ENCODE data around the gene CNKSR3.

Gene CNKSR3

DNA sequence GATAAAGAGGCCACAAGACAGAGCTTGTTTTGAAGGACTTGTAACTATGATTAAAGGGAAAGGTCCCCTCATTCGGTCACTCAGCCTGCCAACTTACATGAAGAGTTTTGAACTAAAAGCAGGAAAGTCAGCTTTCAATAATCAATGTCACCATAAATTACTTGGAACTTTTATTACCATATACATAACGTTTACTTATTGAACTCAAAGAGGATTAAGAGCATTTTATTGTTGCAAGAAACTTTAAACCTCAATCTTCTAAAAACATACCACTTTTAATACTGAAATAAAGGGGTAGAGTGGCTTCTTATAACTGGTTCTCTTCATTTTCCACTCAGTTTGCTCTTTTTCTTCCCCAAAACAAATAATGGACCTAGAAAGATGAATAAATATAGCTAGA is 65.1 kb downstream of the CNKSR3 start:
- TF ChIP-seq, protein P1, sequence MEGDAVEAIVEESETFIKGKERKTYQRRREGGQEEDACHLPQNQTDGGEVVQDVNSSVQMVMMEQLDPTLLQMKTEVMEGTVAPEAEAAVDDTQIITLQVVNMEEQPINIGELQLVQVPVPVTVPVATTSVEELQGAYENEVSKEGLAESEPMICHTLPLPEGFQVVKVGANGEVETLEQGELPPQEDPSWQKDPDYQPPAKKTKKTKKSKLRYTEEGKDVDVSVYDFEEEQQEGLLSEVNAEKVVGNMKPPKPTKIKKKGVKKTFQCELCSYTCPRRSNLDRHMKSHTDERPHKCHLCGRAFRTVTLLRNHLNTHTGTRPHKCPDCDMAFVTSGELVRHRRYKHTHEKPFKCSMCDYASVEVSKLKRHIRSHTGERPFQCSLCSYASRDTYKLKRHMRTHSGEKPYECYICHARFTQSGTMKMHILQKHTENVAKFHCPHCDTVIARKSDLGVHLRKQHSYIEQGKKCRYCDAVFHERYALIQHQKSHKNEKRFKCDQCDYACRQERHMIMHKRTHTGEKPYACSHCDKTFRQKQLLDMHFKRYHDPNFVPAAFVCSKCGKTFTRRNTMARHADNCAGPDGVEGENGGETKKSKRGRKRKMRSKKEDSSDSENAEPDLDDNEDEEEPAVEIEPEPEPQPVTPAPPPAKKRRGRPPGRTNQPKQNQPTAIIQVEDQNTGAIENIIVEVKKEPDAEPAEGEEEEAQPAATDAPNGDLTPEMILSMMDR (IDR thresholded peaks at IDR 0.05; ENCODE audit: low read depth, low read length), result no peak
- DNase-seq (ENCODE audit: extremely low read depth, low read depth), result no peak

DNA sequence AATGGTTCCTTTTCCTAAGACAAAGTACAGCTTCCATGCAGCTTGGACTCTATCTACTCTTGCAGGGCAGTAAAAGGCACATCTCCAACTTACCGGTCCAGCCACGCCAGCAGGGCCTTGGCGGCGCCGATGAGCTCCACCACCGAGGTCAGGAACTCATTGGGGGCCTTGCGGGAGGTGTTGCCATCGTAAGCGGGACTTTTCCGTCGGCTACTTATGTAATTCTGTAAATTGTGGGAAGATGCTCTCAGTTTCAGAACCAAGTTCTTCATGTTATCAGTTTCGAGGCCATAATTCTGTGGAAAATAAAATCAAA is 68.5 kb downstream of the CNKSR3 start:
- DNase-seq (ENCODE audit: extremely low read depth, low read depth), result no peak
- TF ChIP-seq, protein P1 (IDR thresholded peaks at IDR 0.05; ENCODE audit: low read depth, low read length), result no peak

DNA sequence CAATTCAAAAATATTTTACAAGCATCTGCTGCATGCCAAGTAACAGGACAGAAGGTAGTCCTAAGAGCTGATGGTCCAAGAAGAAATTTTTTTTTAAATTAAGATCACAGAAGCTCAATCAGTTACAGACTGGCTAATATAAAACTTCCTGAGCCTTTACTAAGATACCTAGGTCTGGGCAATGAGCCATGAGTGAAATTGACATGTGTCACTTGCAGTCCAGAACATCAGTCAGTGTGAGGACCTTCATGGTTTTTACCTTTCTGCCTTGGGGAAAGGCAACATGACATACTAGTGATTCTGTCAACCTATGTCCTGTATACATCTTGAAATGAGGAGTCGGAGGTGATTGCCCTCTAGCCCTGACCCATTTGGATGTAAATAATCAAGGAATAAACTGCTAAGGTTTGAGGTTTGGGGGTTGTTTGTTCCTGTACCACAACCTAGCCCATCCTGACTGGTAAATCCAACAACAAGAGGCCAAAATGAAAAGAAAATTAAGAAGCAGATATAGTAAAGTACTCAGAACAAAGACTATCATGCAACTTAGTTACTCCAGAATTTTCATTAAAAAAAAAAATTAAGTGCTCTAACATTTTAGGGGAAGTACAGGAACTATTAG is 70.0 kb downstream of the CNKSR3 start:
- TF ChIP-seq, protein P1 (IDR thresholded peaks at IDR 0.05; ENCODE audit: low read depth, low read length), result no peak
- no peak for DNase-seq (ENCODE audit: extremely low read depth, low read depth)

DNA sequence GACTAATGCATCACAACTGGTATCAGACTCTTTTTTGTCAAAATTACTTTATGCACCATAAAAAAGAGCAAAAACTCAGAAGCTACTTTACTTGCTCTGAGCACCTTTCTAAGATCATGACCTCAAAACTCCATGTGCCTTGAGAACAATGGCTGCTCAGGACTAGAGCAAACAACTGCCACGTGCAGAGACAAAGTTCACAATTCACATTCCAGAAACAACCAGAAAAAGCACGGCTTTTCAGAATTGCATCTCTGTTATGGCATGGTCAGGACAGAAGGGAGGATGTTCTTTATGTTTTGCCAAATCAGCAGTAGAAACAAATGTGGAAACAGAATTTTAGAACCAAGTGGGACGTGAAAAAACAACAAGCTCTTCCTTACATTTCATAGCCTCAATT is 70.5 kb downstream of the CNKSR3 start:
- DNase-seq (ENCODE audit: extremely low read depth, low read depth), result no peak
- TF ChIP-seq, protein P1 (IDR thresholded peaks at IDR 0.05; ENCODE audit: low read depth, low read length), result no peak

DNA sequence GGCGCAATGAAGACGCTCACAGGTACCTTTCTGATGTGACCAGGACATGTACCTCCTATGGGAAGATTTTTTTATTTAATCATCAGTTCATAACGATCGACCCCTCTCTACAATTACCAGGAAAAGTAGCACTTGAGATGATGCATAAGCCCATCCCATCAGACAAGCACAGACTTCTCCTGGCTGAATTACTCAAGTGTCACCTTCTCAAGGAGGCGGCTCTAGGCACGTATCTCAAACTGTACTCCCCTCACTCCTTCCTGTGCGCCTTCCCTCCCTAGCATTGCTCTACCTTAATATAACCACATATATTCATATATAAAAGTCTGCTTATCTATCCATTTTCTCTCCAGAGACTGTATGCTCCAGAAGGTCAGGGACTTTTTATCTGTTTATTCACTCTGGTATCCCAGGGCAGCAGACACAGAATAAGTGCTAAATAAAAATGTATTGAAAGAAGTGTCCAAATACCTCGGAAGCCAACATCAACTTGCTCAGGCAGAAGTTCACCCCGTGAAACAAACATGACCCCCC is 71.5 kb downstream of the CNKSR3 start:
- TF ChIP-seq, protein P1 (IDR thresholded peaks at IDR 0.05; ENCODE audit: low read depth, low read length), result no peak
- no peak for DNase-seq (ENCODE audit: extremely low read depth, low read depth)

DNA sequence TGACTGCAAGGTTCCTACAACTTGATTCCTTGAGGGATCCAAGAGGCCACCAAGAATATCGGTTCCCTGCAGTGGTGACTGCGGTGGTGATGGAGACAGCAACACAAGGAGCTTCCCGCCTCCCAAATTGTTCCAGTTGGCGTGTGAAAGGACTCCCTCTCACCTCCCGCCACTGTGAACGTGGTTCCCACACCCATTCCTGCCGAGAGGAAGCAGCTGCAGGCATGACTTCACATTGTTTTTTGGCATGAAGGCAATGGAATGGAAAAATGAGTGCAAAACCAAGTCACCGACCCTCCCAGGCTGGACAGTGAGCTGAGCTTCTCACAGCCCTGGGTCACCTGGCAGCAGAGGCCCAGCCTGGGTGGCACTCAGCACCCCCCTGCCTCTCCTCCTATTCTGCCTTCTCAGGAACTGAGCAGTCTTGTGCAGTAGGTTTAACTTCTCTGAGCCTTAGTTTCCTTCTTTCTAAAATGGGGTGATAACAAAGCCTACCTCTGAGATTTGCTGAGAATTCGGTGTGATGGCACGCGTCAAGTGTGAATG is 75.0 kb downstream of the CNKSR3 start:
- TF ChIP-seq, protein P1 (IDR thresholded peaks at IDR 0.05; ENCODE audit: low read depth, low read length), result no peak
- DNase-seq (ENCODE audit: extremely low read depth, low read depth), result no peak

DNA sequence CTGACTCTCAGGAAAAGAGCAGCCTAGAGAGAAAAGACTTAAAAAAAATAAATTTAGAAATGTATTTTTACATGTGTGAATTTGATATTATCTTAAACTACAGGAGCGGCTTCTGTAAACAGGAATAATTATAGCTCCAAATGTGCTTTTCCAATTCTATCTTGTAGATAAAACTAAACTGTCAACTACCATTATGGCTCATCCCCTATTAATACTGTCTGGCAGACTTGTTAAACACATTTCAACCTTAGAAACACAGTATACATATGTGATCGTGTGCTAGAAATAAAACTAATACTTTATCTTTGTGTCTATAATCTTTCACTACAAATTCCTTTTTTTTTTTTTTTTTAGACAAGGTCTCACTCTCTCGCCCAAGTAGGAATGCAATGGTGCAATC is 75.8 kb downstream of the CNKSR3 start:
- DNase-seq (ENCODE audit: extremely low read depth, low read depth), result no peak
- TF ChIP-seq, protein P1 (IDR thresholded peaks at IDR 0.05; ENCODE audit: low read depth, low read length), result no peak
